Liver (tissue), 3 donors: Measurements from ENCODE around the gene VPS13C.

Experiments used
- EGR1 ChIP-seq, 2 donors: IDR thresholded peaks; 2 replicates each; pipeline ENCODE4 v1.6.1; 2016 to 2018; ENCODE audit warnings: antibody characterized with exemption in 2 of 2, low read depth in 2 of 2
- GABPA ChIP-seq, 2 donors: IDR thresholded peaks in 1 of 2; conservative IDR thresholded peaks in 1 of 2; 2 replicates each; pipeline ENCODE4 v1.6.1; 2016; ENCODE audit warnings: antibody characterized with exemption in 2 of 2, mild to moderate bottlenecking in 1 of 2, moderate library complexity in 1 of 2
- SP1 ChIP-seq: IDR thresholded peaks from 2 replicates; pipeline ENCODE4 v1.6.1; 2018; ENCODE audit warnings: antibody characterized with exemption, mild to moderate bottlenecking
- TAF1 ChIP-seq: conservative IDR thresholded peaks from 2 replicates; pipeline ENCODE4 v1.6.1; 2016; ENCODE audit warnings: antibody characterized with exemption, mild to moderate bottlenecking
- TF ChIP-seq, protein P1 (sequence below): fragments of 150-350 bp; IDR thresholded peaks from 2 replicates; pipeline ENCODE4 v1.5.1; 2017; ENCODE audit warnings: improper control_type of control experiment, low read depth, low read length; ENCODE audit not compliant: missing input control
- TF ChIP-seq, protein P2 (sequence below): IDR thresholded peaks from 2 replicates; pipeline ENCODE4 v1.6.1; 2016; ENCODE audit warnings: antibody characterized with exemption, mild to moderate bottlenecking
- TF ChIP-seq, protein P3 (sequence below): IDR thresholded peaks from 2 replicates; pipeline ENCODE4 v1.6.1; 2016; ENCODE audit warnings: antibody characterized with exemption
- TF ChIP-seq, protein P4 (sequence below): IDR thresholded peaks from 2 replicates; pipeline ENCODE4 v1.6.1; 2016; ENCODE audit warnings: antibody characterized with exemption
- donor health status: healthy.
- donor health status: healthy.

DNA sequence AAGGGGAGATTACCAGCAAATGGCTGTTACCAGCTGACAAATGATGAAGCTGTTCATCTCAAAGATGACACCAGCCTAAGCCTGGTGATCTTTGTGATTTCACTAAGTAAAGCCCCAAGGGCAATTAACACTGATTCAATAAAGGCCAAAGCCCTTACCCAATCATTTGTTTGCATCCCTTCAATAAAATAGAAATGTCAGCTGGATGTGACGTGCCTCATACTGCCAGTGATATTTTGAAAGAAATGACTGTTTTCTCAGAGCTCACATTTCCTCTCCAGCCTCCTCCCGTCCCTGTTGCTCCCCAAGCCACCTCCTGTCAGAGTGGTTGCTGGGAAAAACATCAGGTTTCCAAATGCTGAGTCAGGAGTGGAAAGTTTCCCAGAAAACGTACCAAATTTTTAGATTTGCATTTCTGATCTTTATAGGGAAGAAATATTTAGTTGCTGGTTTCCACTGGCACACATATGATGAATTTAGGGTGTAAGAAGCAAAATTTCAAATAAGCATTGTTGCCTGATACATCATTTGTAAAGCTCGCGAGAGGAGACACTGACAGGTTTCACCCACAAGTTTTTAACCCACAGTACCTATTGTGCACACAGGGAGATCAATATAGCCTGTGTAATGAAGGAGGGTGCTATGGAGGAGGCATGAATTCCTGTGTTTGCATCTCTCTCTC, 27.6 kb upstream of the VPS13C start:
- TF ChIP-seq, protein P1, sequence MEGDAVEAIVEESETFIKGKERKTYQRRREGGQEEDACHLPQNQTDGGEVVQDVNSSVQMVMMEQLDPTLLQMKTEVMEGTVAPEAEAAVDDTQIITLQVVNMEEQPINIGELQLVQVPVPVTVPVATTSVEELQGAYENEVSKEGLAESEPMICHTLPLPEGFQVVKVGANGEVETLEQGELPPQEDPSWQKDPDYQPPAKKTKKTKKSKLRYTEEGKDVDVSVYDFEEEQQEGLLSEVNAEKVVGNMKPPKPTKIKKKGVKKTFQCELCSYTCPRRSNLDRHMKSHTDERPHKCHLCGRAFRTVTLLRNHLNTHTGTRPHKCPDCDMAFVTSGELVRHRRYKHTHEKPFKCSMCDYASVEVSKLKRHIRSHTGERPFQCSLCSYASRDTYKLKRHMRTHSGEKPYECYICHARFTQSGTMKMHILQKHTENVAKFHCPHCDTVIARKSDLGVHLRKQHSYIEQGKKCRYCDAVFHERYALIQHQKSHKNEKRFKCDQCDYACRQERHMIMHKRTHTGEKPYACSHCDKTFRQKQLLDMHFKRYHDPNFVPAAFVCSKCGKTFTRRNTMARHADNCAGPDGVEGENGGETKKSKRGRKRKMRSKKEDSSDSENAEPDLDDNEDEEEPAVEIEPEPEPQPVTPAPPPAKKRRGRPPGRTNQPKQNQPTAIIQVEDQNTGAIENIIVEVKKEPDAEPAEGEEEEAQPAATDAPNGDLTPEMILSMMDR = no peak
- TF ChIP-seq, protein P2, sequence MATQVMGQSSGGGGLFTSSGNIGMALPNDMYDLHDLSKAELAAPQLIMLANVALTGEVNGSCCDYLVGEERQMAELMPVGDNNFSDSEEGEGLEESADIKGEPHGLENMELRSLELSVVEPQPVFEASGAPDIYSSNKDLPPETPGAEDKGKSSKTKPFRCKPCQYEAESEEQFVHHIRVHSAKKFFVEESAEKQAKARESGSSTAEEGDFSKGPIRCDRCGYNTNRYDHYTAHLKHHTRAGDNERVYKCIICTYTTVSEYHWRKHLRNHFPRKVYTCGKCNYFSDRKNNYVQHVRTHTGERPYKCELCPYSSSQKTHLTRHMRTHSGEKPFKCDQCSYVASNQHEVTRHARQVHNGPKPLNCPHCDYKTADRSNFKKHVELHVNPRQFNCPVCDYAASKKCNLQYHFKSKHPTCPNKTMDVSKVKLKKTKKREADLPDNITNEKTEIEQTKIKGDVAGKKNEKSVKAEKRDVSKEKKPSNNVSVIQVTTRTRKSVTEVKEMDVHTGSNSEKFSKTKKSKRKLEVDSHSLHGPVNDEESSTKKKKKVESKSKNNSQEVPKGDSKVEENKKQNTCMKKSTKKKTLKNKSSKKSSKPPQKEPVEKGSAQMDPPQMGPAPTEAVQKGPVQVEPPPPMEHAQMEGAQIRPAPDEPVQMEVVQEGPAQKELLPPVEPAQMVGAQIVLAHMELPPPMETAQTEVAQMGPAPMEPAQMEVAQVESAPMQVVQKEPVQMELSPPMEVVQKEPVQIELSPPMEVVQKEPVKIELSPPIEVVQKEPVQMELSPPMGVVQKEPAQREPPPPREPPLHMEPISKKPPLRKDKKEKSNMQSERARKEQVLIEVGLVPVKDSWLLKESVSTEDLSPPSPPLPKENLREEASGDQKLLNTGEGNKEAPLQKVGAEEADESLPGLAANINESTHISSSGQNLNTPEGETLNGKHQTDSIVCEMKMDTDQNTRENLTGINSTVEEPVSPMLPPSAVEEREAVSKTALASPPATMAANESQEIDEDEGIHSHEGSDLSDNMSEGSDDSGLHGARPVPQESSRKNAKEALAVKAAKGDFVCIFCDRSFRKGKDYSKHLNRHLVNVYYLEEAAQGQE = no peak
- TF ChIP-seq TAF1 = no peak
- TF ChIP-seq EGR1 (IDR thresholded peaks at IDR 0.05; ENCODE audit: low read depth in 2 of 2) = no peak
- TF ChIP-seq GABPA (IDR thresholded peaks at IDR 0.05 in 1 of 2, conservative IDR thresholded peaks at IDR 0.05 in 1 of 2) = no peak
- TF ChIP-seq, protein P3, sequence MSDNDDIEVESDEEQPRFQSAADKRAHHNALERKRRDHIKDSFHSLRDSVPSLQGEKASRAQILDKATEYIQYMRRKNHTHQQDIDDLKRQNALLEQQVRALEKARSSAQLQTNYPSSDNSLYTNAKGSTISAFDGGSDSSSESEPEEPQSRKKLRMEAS = no peak
- no peak for TF ChIP-seq SP1
- TF ChIP-seq, protein P4, sequence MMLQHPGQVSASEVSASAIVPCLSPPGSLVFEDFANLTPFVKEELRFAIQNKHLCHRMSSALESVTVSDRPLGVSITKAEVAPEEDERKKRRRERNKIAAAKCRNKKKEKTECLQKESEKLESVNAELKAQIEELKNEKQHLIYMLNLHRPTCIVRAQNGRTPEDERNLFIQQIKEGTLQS = no peak
